Hepatocyte (in vitro differentiated cells): ENCODE results near the gene WDR54. TPM values are rescaled to one million over a fixed set of nuclear protein-coding genes. Genes with fewer than 3 reads are reported as not detected.

Source experiments
- DNase-seq: peaks from one replicate; pipeline ENCODE4 v3.0.0-alpha.2; 2016; ENCODE audit warnings: low spot score
- H2AFZ ChIP-seq: fragments of 200-600 bp; sonication (generic); 2 replicates; pipeline ENCODE4 v1.6.0; 2016; ENCODE audit warnings: antibody characterized with exemption, mild to moderate bottlenecking
- H3K27ac ChIP-seq: fragments of 200-600 bp; sonication (generic); 2 replicates; pipeline ENCODE4 v1.5.1; 2016; ENCODE audit warnings: mild to moderate bottlenecking
- H3K27me3 ChIP-seq: fragments of 200-600 bp; sonication (generic); 2 replicates; pipeline ENCODE4 v1.6.1; 2016
- H3K36me3 ChIP-seq: fragments of 200-600 bp; sonication (generic); replicated peaks from 2 replicates; pipeline ENCODE4 v1.5.1; 2016; ENCODE audit warnings: low read depth; ENCODE audit not compliant: insufficient read depth
- H3K4me1 ChIP-seq: fragments of 200-600 bp; sonication (generic); 2 replicates; pipeline ENCODE4 v1.5.1; 2016; ENCODE audit warnings: mild to moderate bottlenecking, moderate library complexity; ENCODE audit not compliant: insufficient read depth
- H3K4me2 ChIP-seq: fragments of 200-600 bp; sonication (generic); 2 replicates; pipeline ENCODE4 v1.6.0; 2016
- H3K4me3 ChIP-seq: fragments of 200-600 bp; sonication (generic); 2 replicates; pipeline ENCODE4 v1.5.1; 2016; ENCODE audit warnings: mild to moderate bottlenecking
- H3K79me2 ChIP-seq: fragments of 200-600 bp; sonication (generic); 2 replicates; pipeline ENCODE4 v1.6.0; 2017; ENCODE audit warnings: mild to moderate bottlenecking
- H3K9me2 ChIP-seq: fragments of 200-600 bp; sonication (generic); replicated peaks from 2 replicates; pipeline ENCODE4 v1.6.0; 2017; ENCODE audit warnings: mild to moderate bottlenecking; ENCODE audit not compliant: insufficient read depth
- H3K9me3 ChIP-seq: fragments of 200-600 bp; sonication (generic); 2 replicates; pipeline ENCODE4 v1.5.1; 2016; ENCODE audit warnings: low read depth, mild to moderate bottlenecking
- H4K20me1 ChIP-seq: fragments of 200-600 bp; sonication (generic); 2 replicates; pipeline ENCODE4 v1.6.0; 2016; ENCODE audit warnings: mild to moderate bottlenecking; ENCODE audit not compliant: insufficient read depth, poor library complexity, severe bottlenecking
- EZH2 ChIP-seq: fragments of 200-600 bp; sonication (generic); IDR thresholded peaks from 2 replicates; pipeline ENCODE4 v1.6.1; 2016; ENCODE audit warnings: antibody characterized with exemption, mild to moderate bottlenecking, borderline replicate concordance
- EZH2phosphoT487 ChIP-seq: fragments of 200-600 bp; sonication (generic); IDR thresholded peaks from one replicate; pipeline ENCODE4 v1.6.1; 2018; ENCODE audit warnings: antibody characterized with exemption, mild to moderate bottlenecking, low read depth, moderate library complexity; ENCODE audit not compliant: unreplicated experiment, severe bottlenecking
- WGBS: methylation state at CpG from one replicate; pipeline ENCODE4 v1.1.6; 2016; ENCODE audit warnings: low lambda C conversion rate; ENCODE audit errors: missing lambda C conversion rate; 5-methylcytosine and 5-hydroxymethylcytosine counted together
- polyA plus RNA-seq: library from polyadenylated mRNA; unstranded; fragments of >200 nt; fragmentation: Nextera tagmentation; extraction: Ambion mirVana; gene quantifications from 2 replicates; pipeline ENCODE4 v1.2.1, GENCODE V29; 2016
- total RNA-seq: library from RNA; depleted of rRNA; stranded (reverse); fragments of >200 nt; gene quantifications from 2 replicates; pipeline ENCODE4 v1.2.3, GENCODE V29; 2014
- TF ChIP-seq, protein P1 (sequence below): fragments of 200-600 bp; sonication (generic); IDR thresholded peaks from 2 replicates; pipeline ENCODE4 v1.5.1; 2016; ENCODE audit warnings: antibody characterized with exemption, mild to moderate bottlenecking; ENCODE audit not compliant: poor library complexity

Gene WDR54
- total and polyA plus RNA-seq, 2 experiments from 2014 or later, result 6.2 to 22.6 TPM

GRCh38 chr2:74426181-74426758 lies 4.7 kb downstream of the WDR54 start:
- no peaks in the 10 kb centered on the region for H3K9me3 ChIP-seq
- no peaks in the 10 kb centered on the region for H4K20me1 ChIP-seq
- no peaks in the 10 kb centered on the region for H3K9me2 ChIP-seq
- H3K27ac ChIP-seq, result peak overlapping the region; percentile 60
- no peak overlapping the region for H3K4me2 ChIP-seq
- DNase-seq, result no peak
- peaks cover 3% of the 10 kb centered on the region for H3K79me2 ChIP-seq
- WGBS, result 87% methylated on average over 12 of the region's 14 CpGs
- peaks cover 20% of the 10 kb centered on the region for H3K4me1 ChIP-seq
- H3K36me3 ChIP-seq, result no peaks in the 10 kb centered on the region
- no peak overlapping the region for H3K4me3 ChIP-seq
- no peaks in the 10 kb centered on the region for H3K27me3 ChIP-seq
- TF ChIP-seq, protein P1, sequence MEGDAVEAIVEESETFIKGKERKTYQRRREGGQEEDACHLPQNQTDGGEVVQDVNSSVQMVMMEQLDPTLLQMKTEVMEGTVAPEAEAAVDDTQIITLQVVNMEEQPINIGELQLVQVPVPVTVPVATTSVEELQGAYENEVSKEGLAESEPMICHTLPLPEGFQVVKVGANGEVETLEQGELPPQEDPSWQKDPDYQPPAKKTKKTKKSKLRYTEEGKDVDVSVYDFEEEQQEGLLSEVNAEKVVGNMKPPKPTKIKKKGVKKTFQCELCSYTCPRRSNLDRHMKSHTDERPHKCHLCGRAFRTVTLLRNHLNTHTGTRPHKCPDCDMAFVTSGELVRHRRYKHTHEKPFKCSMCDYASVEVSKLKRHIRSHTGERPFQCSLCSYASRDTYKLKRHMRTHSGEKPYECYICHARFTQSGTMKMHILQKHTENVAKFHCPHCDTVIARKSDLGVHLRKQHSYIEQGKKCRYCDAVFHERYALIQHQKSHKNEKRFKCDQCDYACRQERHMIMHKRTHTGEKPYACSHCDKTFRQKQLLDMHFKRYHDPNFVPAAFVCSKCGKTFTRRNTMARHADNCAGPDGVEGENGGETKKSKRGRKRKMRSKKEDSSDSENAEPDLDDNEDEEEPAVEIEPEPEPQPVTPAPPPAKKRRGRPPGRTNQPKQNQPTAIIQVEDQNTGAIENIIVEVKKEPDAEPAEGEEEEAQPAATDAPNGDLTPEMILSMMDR, result no peak
- TF ChIP-seq EZH2phosphoT487 (no peak), EZH2 (no peak)
- H2AFZ ChIP-seq, result no peak overlapping the region

GRCh38 chr2:74427551-74427950 lies 6.0 kb downstream of the WDR54 start:
- H3K4me3 ChIP-seq, result no peak overlapping the region
- H3K27ac ChIP-seq, result no peak overlapping the region
- DNase-seq, result no peak
- H4K20me1 ChIP-seq, result peaks cover 1% of the 10 kb centered on the region
- WGBS, result 88% methylated on average over 3 of the region's 3 CpGs
- H3K4me1 ChIP-seq, result peaks cover 16% of the 10 kb centered on the region
- H2AFZ ChIP-seq, result no peak overlapping the region
- H3K79me2 ChIP-seq, result peaks cover 12% of the 10 kb centered on the region
- TF ChIP-seq EZH2, result no peak
- TF ChIP-seq, protein P1, result no peak
- no peak overlapping the region for H3K4me2 ChIP-seq
- H3K9me2 ChIP-seq, result no peaks in the 10 kb centered on the region
- H3K36me3 ChIP-seq, result no peaks in the 10 kb centered on the region
- no peaks in the 10 kb centered on the region for H3K27me3 ChIP-seq
- no peaks in the 10 kb centered on the region for H3K9me3 ChIP-seq

GRCh38 chr2:74428675-74429074 lies 7.1 kb downstream of the WDR54 start:
- WGBS, result 87% methylated on average over 5 of the region's 5 CpGs
- Histone ChIP-seq H3K4me1 (peaks cover 16% of the 10 kb centered on the region), H4K20me1 (peaks cover 4% of the 10 kb centered on the region)

More at GRCh38 chr2:74428675-74429074, 7.1 kb downstream of the WDR54 start:
- Histone ChIP-seq H3K27ac (no peak overlapping the region), H3K9me3 (no peaks in the 10 kb centered on the region), H3K9me2 (no peaks in the 10 kb centered on the region), H2AFZ (no peak overlapping the region), H3K4me2 (no peak overlapping the region), H3K27me3 (no peaks in the 10 kb centered on the region), H3K36me3 (no peaks in the 10 kb centered on the region), H3K4me3 (no peak overlapping the region), H3K79me2 (peaks cover 18% of the 10 kb centered on the region)
- no peak for TF ChIP-seq EZH2
- TF ChIP-seq EZH2phosphoT487, result no peak
- TF ChIP-seq, protein P1, result no peak
- DNase-seq, result no peak
